ENCODE measurements around the gene TCF4.

GRCh38 chr18:55372209-55372608, 215.8 kb downstream of the TCF4 start:
- TF ChIP-seq CTCF (IDR thresholded peaks at IDR 0.05) (no peak), EZH2 (IDR thresholded peaks at IDR 0.05; ENCODE audit: borderline replicate concordance, insufficient read depth, low read depth, low read length, poor library complexity, severe bottlenecking) (no peak)

All from B cell (primary cell).